ENCODE data around the gene GFPT2.

GFPT2 gene

GRCh38 chr5:180365829-180366228 is 12.7 kb upstream of the GFPT2 start:
- TF ChIP-seq, protein P1, sequence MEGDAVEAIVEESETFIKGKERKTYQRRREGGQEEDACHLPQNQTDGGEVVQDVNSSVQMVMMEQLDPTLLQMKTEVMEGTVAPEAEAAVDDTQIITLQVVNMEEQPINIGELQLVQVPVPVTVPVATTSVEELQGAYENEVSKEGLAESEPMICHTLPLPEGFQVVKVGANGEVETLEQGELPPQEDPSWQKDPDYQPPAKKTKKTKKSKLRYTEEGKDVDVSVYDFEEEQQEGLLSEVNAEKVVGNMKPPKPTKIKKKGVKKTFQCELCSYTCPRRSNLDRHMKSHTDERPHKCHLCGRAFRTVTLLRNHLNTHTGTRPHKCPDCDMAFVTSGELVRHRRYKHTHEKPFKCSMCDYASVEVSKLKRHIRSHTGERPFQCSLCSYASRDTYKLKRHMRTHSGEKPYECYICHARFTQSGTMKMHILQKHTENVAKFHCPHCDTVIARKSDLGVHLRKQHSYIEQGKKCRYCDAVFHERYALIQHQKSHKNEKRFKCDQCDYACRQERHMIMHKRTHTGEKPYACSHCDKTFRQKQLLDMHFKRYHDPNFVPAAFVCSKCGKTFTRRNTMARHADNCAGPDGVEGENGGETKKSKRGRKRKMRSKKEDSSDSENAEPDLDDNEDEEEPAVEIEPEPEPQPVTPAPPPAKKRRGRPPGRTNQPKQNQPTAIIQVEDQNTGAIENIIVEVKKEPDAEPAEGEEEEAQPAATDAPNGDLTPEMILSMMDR (IDR thresholded peaks at IDR 0.05; ENCODE audit: low read depth, low read length, missing control alignments): no peak
- H3K4me3 ChIP-seq (ENCODE audit: low read depth, low read length): no peak overlapping the region
- in situ Hi-C loops (cut with HindIII; ENCODE audit: low sequenced_read_pairs): no loop called here
- DNase-seq (ENCODE audit: low read depth): no peak

DNA sequence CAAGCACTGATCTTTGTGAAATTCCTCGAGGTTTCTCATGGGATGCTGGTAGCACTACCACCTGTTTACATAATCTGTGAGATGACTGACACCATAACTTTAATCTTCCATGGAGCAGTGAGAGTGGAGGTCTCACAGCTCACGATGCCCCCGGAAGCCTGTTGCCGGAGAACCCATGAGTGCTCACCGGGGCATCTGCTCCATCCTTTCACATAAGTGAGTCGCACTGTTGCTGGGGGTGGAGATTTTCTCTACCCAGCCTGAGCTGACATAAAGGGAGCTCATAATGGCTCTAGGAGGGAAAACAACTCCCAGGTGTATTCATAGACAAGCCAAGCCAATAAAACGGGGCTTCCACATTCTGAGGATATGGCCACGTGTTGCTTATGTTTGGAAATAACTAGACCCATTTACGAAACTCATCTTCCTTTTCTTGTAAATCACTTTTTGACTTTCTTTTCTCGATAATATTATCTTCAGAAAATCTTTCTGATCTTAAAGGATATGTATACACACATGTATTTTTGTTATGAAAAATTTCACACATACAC is 11.2 kb upstream of the GFPT2 start:
- TF ChIP-seq, protein P1 (IDR thresholded peaks at IDR 0.05; ENCODE audit: low read depth, low read length, missing control alignments): no peak
- H3K4me3 ChIP-seq (ENCODE audit: low read depth, low read length): no peak overlapping the region
- no peak for DNase-seq (ENCODE audit: low read depth)
- in situ Hi-C loops (cut with HindIII; ENCODE audit: low sequenced_read_pairs): no loop called here

- in situ Hi-C loops (cut with HindIII; ENCODE audit: low sequenced_read_pairs): no loop called here
- TF ChIP-seq, protein P1 (IDR thresholded peaks at IDR 0.05; ENCODE audit: low read depth, low read length, missing control alignments): no peak
- no peak for DNase-seq (ENCODE audit: low read depth)
- no peak overlapping the region for H3K4me3 ChIP-seq (ENCODE audit: low read depth, low read length)
Observed at GRCh38 chr5:180360078-180360957, 7.2 kb upstream of the GFPT2 start.

DNA sequence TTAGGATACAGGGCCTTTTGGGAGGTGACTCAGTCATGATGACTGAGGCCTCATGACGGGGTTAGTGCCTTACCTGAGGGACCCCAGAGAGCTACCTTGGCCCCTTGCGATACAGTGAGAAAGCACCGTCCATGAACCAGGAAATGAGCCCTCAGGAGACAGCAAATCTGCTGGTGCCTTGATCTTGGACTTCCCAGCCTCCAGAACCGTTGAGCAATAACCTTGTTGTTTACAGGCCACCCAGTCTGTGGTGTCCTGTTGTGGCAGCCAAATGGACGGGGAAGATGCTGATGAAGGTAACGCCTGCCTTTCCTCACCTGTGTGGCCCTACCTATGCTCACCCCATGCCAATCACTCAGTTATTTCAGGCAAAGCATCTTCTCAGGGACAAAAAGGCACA is 5.6 kb upstream of the GFPT2 start:
- TF ChIP-seq, protein P1 (IDR thresholded peaks at IDR 0.05; ENCODE audit: low read depth, low read length, missing control alignments): no peak
- in situ Hi-C loops (cut with HindIII; ENCODE audit: low sequenced_read_pairs): no loop called here
- DNase-seq (ENCODE audit: low read depth): no peak
- H3K4me3 ChIP-seq (ENCODE audit: low read depth, low read length): no peak overlapping the region

GRCh38 chr5:180358179-180358578 is 5.0 kb upstream of the GFPT2 start:
- in situ Hi-C loops (cut with HindIII; ENCODE audit: low sequenced_read_pairs): no loop called here
- no peak for DNase-seq (ENCODE audit: low read depth)
- H3K4me3 ChIP-seq (ENCODE audit: low read depth, low read length): no peak overlapping the region
- TF ChIP-seq, protein P1 (IDR thresholded peaks at IDR 0.05; ENCODE audit: low read depth, low read length, missing control alignments): no peak

DNA sequence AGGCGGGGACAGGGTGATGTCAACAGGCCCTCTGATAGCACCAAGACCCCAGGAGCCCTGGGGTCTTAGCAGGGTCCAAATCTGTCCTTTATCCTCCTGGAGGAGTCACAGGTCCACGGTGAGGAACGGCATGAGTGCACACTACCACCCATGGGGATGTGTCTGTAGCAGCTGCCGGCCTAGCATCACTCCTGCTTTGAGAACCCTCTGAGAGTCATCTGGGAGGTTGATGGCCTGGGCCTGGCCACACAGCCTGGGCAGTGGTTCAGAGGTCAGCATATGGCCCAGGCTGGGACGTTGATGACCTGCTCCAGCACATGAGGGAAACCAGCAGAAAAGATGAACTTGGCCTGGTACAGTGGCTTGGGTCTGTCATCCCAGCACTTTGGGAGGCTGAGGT is 1.8 kb upstream of the GFPT2 start:
- in situ Hi-C loops (cut with HindIII; ENCODE audit: low sequenced_read_pairs): no loop called here

More for the DNA sequence above, 1.8 kb upstream of the GFPT2 start:
- TF ChIP-seq, protein P1 (IDR thresholded peaks at IDR 0.05; ENCODE audit: low read depth, low read length, missing control alignments): no peak
- no peak overlapping the region for H3K4me3 ChIP-seq (ENCODE audit: low read depth, low read length)
- no peak for DNase-seq (ENCODE audit: low read depth)

Measured in astrocyte of the cerebellum (primary cell).